Measurements from ENCODE around the gene DUSP5. TPM values are rescaled to one million over a fixed set of nuclear protein-coding genes. Genes with fewer than 3 reads are reported as not detected.

Gene DUSP5
- polyA plus RNA-seq, 2 of the 4 experiments (the other 2 are of a cell fraction): 48.8 to 171 TPM

GRCh38 chr10:110498982-110499795, 1.5 kb downstream of the DUSP5 start (continued):
- TF ChIP-seq CTCF (IDR thresholded peaks at IDR 0.05): peak; percentile 35; the same call in 2 of the 3 replicates
- peak; percentile 39; the same call in 1 of the 2 replicates for TF ChIP-seq E2F6 (IDR thresholded peaks at IDR 0.05; ENCODE audit: borderline replicate concordance, low read depth)
- TF ChIP-seq RFX5 (IDR thresholded peaks at IDR 0.05): no peak

- TF ChIP-seq ATOH8 (CRISPR knock-in tag; IDR thresholded peaks at IDR 0.05; ENCODE audit: low read depth) (no peak), JUN (IDR thresholded peaks at IDR 0.05) (no peak; a peak in 1 of 5 replicates), MAX (IDR thresholded peaks at IDR 0.05) (peak; percentile 34; the same call in 1 of the 2 replicates), EHMT2 (IDR thresholded peaks at IDR 0.05; ENCODE audit: low read depth) (no peak), RCOR1 (IDR thresholded peaks at IDR 0.05; ENCODE audit: low read depth, low read length) (no peak), POLR2AphosphoS2 (conservative IDR thresholded peaks at IDR 0.05; ENCODE audit: low read length) (0 out of 2 replicates have a peak, but pooled peaks have one; percentile 59)
- 31% methylated on average over 9 of the region's 9 CpGs for WGBS (ENCODE audit: missing lambda C conversion rate)
- no peak for FAIRE-seq
- ATAC-seq: no peak
- Histone ChIP-seq H3K27ac (peak overlapping the region; percentile 96), H3K9me3 (no peaks in the 10 kb centered on the region), H3K4me1 (peaks cover 49% of the 10 kb centered on the region), H3K4me3 (peak overlapping the region; percentile 86), H3K4me2 (peak overlapping the region; percentile 85)
- peak in 1 of 2 experiments; percentile 44 for DNase-seq (ENCODE audit: low read depth in 1 of 2, low spot score in 1 of 2)
- ChIA-PET POLR2A (interaction anchor here (0.7 to 3.5 kb wide), 6 partner anchors 74 to 146 kb away, joined by 3 to 15 read pairs (median 6); no protein-coding TSS in a partner anchor), CTCF (interaction anchor here (0.7 to 6.7 kb wide), 18 partner anchors 13 to 193 kb away, joined by 3 to 38 read pairs (median 4); no protein-coding TSS in a partner anchor)
These were observed 2.2 kb downstream of the DUSP5 start for GRCh38 chr10:110499796-110500514.

GRCh38 chr10:110500515-110500905, 2.8 kb downstream of the DUSP5 start:
- Histone ChIP-seq H3K4me1 (peaks cover 50% of the 10 kb centered on the region), H3K4me3 (peak overlapping the region; percentile 86)
- peak in 1 of 2 experiments; percentile 45 for DNase-seq (ENCODE audit: low read depth in 1 of 2, low spot score in 1 of 2)

More at GRCh38 chr10:110500515-110500905, 2.8 kb downstream of the DUSP5 start:
- H3K9me3 ChIP-seq: no peaks in the 10 kb centered on the region
- H3K4me2 ChIP-seq: peak overlapping the region; percentile 85
- TF ChIP-seq FOSL2 (IDR thresholded peaks at IDR 0.05) (no peak), FOSL2 (CRISPR knock-in tag; IDR thresholded peaks at IDR 0.05) (0 out of 2 replicates have a peak, but pooled peaks have one; percentile 9), MAX (IDR thresholded peaks at IDR 0.05) (peak; percentile 6; the same call in 1 of the 2 replicates), TFCP2L1 (CRISPR knock-in tag; IDR thresholded peaks at IDR 0.05) (no peak), FOSB (CRISPR knock-in tag; IDR thresholded peaks at IDR 0.05) (peak; percentile 42; the same call in 1 of the 2 replicates)
- ChIA-PET CTCF (interaction anchor here (0.8 to 6.7 kb wide), 12 partner anchors 12 to 194 kb away, joined by 3 to 17 read pairs (median 4); no protein-coding TSS in a partner anchor), POLR2A (interaction anchor here (0.7 to 3.5 kb wide), 5 partner anchors 74 to 147 kb away, joined by 3 to 15 read pairs (median 6); no protein-coding TSS in a partner anchor)
- WGBS (ENCODE audit: missing lambda C conversion rate): 0% methylated on average over 3 of the region's 3 CpGs
- H3K27ac ChIP-seq: peak overlapping the region; percentile 96
- FAIRE-seq (no peak), ATAC-seq (peak in 1 of 2 experiments; percentile 0; a peak in 2 of 6 replicates)

Data from A549 (cell line).